Liver (tissue), 9 donors: ENCODE results near the gene YTHDC1. TPM values are rescaled to one million over a fixed set of nuclear protein-coding genes. Genes with fewer than 3 reads are reported as not detected.
A peak's percentile ranks its signal among the peaks of the same experiment; 100 is the strongest.

Experiments
- DNase-seq: peaks from one replicate; pipeline ENCODE4 v3.0.0-alpha.2; 2017; ENCODE audit warnings: low spot score
- H3K27ac ChIP-seq, 2 donors: one replicate each; pipeline ENCODE4 v1.7.0; 2013; ENCODE audit warnings: inconsistent platforms in 2 of 2, low read length in 2 of 2, control low read depth in 1 of 2, low read depth in 1 of 2, mild to moderate bottlenecking in 1 of 2
- H3K27me3 ChIP-seq, 4 donors: one replicate each; pipeline versions ENCODE4 v1.6.1 to v1.7.0; 2013; ENCODE audit warnings: low read length in 3 of 4, inconsistent platforms in 1 of 4, mild to moderate bottlenecking in 1 of 4, moderate library complexity in 1 of 4; ENCODE audit not compliant: control insufficient read depth in 4 of 4, insufficient read depth in 4 of 4
- H3K36me3 ChIP-seq, 4 donors: one replicate each; pipeline versions ENCODE4 v1.6.1 to v1.7.0; 2013; ENCODE audit warnings: low read length in 3 of 4, mild to moderate bottlenecking in 3 of 4, low read depth in 1 of 4, moderate library complexity in 1 of 4; ENCODE audit not compliant: control insufficient read depth in 4 of 4, insufficient read depth in 3 of 4
- H3K4me1 ChIP-seq, 4 donors: one replicate each; pipeline versions ENCODE4 v1.6.1 to v1.7.0; 2013; ENCODE audit warnings: low read length in 3 of 4, mild to moderate bottlenecking in 3 of 4, moderate library complexity in 1 of 4; ENCODE audit not compliant: control insufficient read depth in 4 of 4, insufficient read depth in 4 of 4
- H3K4me3 ChIP-seq, 3 donors: one replicate each; pipeline versions ENCODE4 v1.6.1 to v1.7.0; 2013; ENCODE audit warnings: low read length in 3 of 3, control low read depth in 1 of 3, low read depth in 1 of 3, mild to moderate bottlenecking in 1 of 3
- H3K9ac ChIP-seq, 2 donors: one replicate each; pipeline ENCODE4 v1.7.0; 2013; ENCODE audit warnings: low read length in 2 of 2, mild to moderate bottlenecking in 2 of 2, moderate library complexity in 2 of 2, control low read depth in 1 of 2, low read depth in 1 of 2
- H3K9me3 ChIP-seq, 4 donors: one replicate each; pipeline versions ENCODE4 v1.6.1 to v1.7.0; 2013; ENCODE audit warnings: low read length in 3 of 4; ENCODE audit not compliant: control insufficient read depth in 4 of 4
- ATF3 ChIP-seq: IDR thresholded peaks from 2 replicates; pipeline ENCODE4 v1.6.1; 2016; ENCODE audit warnings: antibody characterized with exemption
- EGR1 ChIP-seq, 2 donors: IDR thresholded peaks; 2 replicates each; pipeline ENCODE4 v1.6.1; 2016 to 2018; ENCODE audit warnings: antibody characterized with exemption in 2 of 2, low read depth in 2 of 2
- FOXA1 ChIP-seq: IDR thresholded peaks from 2 replicates; pipeline ENCODE4 v1.6.1; 2016; ENCODE audit warnings: antibody characterized with exemption
- FOXA2 ChIP-seq: IDR thresholded peaks from 2 replicates; pipeline ENCODE4 v1.6.1; 2016; ENCODE audit warnings: antibody characterized with exemption
- GABPA ChIP-seq, 2 donors: IDR thresholded peaks in 1 of 2; conservative IDR thresholded peaks in 1 of 2; 2 replicates each; pipeline ENCODE4 v1.6.1; 2016; ENCODE audit warnings: antibody characterized with exemption in 2 of 2, mild to moderate bottlenecking in 1 of 2, moderate library complexity in 1 of 2
- HNF4A ChIP-seq, 2 donors: conservative IDR thresholded peaks; 2 replicates each; pipeline ENCODE4 v1.6.1; 2016; ENCODE audit warnings: antibody characterized with exemption in 2 of 2, mild to moderate bottlenecking in 2 of 2
- HNF4G ChIP-seq: IDR thresholded peaks from 2 replicates; pipeline ENCODE4 v1.6.1; 2016; ENCODE audit warnings: antibody characterized with exemption
- JUND ChIP-seq, 2 donors: IDR thresholded peaks; 2 replicates each; pipeline ENCODE4 v1.6.1; 2016; ENCODE audit warnings: antibody characterized with exemption in 2 of 2
- NR2F2 ChIP-seq: IDR thresholded peaks from 2 replicates; pipeline ENCODE4 v1.6.1; 2016; ENCODE audit warnings: antibody characterized with exemption
- RAD21 ChIP-seq, 2 donors: IDR thresholded peaks; 2 replicates each; pipeline ENCODE4 v1.6.1; 2016; ENCODE audit warnings: antibody characterized with exemption in 2 of 2, mild to moderate bottlenecking in 2 of 2
- RXRA ChIP-seq, 2 donors: IDR thresholded peaks; 2 replicates each; pipeline ENCODE4 v1.6.1; 2017 to 2018; ENCODE audit warnings: antibody characterized with exemption in 2 of 2, mild to moderate bottlenecking in 1 of 2
- SP1 ChIP-seq: IDR thresholded peaks from 2 replicates; pipeline ENCODE4 v1.6.1; 2018; ENCODE audit warnings: antibody characterized with exemption, mild to moderate bottlenecking
- YY1 ChIP-seq: IDR thresholded peaks from 2 replicates; pipeline ENCODE4 v1.6.1; 2016; ENCODE audit warnings: antibody characterized with exemption, mild to moderate bottlenecking
- ZBTB33 ChIP-seq: IDR thresholded peaks from 2 replicates; pipeline ENCODE4 v1.6.1; 2016; ENCODE audit warnings: antibody characterized with exemption
- WGBS: extraction: QIAGEN DNeasy Blood & Tissue Kit; methylation state at CpG from one replicate; pipeline ENCODE4 v1.1.7; 2013; 5-methylcytosine and 5-hydroxymethylcytosine counted together
- polyA plus RNA-seq, 2 donors: library from polyadenylated mRNA; stranded (reverse) in 1 of 2; unstranded in 1 of 2; fragments of 200-250 nt in 1 of 2; fragments of >200 nt in 1 of 2; fragmentation: Nextera tagmentation in 1 of 2; extraction: Ambion mirVana in 1 of 2; gene quantifications; one replicate each; pipeline versions ENCODE4 v1.2.1 to v1.2.3, GENCODE V29; 2013 to 2015
- total RNA-seq, 2 donors: library from RNA; depleted of rRNA; stranded (reverse); fragments of >200 nt; gene quantifications; one replicate each; pipeline ENCODE4 v1.2.3, GENCODE V29; 2014
- TF ChIP-seq, protein P1 (sequence below): IDR thresholded peaks from 2 replicates; pipeline ENCODE4 v1.6.1; 2016; ENCODE audit warnings: antibody characterized with exemption, mild to moderate bottlenecking
- TF ChIP-seq, protein P2 (sequence below): IDR thresholded peaks from 2 replicates; pipeline ENCODE4 v1.6.1; 2016; ENCODE audit warnings: antibody characterized with exemption
- donor health status: healthy.
- donor health status: healthy.
- donor health status: healthy.
- donor health status: healthy.
- donor health status: healthy.

The YTHDC1 gene
- total and polyA plus RNA-seq, 4 donors: 15.5 to 30.3 (median 22.9) TPM

DNA sequence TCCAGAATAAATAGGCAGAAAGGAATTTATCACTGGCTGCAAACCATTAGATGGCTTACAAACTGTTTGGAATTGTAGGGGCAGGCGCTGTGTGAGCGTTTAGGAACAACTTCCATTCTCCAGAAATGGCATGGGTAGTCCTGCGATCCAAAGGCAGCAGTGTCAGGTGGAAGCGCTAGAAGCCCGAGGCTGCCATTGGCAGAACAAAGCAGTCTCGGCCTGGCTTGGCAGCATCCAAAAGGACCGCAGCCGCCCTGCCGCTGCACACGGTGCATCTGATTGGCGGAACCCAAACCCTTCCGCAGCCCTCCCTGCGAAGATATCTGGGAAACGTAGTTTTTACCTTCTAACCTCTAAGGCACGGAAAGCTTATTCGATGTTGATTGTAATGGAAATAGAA, 23.6 kb upstream of the YTHDC1 start:
- peak in 1 of 2 donors; percentile 31 for TF ChIP-seq GABPA (IDR thresholded peaks at IDR 0.05 in 1 of 2, conservative IDR thresholded peaks at IDR 0.05 in 1 of 2)
- no peak for TF ChIP-seq FOXA1
- TF ChIP-seq FOXA2: no peak
- TF ChIP-seq YY1: peak; percentile 67
- TF ChIP-seq RAD21 (IDR thresholded peaks at IDR 0.05): peak in 1 of 2 donors; percentile 37
- no peak for TF ChIP-seq SP1
- TF ChIP-seq NR2F2: no peak
- peak; percentile 53 for DNase-seq
- H3K9me3 ChIP-seq: no peaks in the 10 kb centered on the region
- 22% methylated on average over 16 of the region's 16 CpGs for WGBS
- H3K4me1 ChIP-seq: peaks cover 0 to 9% (median 3%) of the 10 kb centered on the region in 4 donors
- H3K27ac ChIP-seq: no peak overlapping the region
- no peaks in the 10 kb centered on the region for H3K36me3 ChIP-seq
- no peak overlapping the region for H3K4me3 ChIP-seq
- no peak overlapping the region for H3K9ac ChIP-seq
- no peaks in the 10 kb centered on the region for H3K27me3 ChIP-seq

DNA sequence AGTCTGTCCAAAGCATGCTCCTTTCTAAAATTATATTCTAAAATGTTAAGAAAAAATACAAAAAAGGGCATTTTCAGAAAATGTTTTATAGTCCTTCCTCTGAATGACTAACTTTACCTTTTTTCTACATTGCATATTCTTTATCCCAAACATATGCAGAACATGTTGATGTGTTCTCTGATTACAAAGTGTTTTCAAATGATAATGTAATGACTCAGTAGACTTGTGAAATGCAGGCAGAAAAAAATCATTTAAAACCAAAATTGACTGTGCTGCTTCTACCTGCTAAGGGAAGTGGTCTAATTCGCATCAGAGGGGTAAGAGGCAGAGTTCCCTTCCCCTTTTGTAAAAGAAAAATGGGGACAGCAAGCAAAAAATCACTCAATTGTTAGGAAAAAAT, 22.7 kb upstream of the YTHDC1 start:
- no peak overlapping the region for H3K9ac ChIP-seq
- H3K36me3 ChIP-seq: no peaks in the 10 kb centered on the region
- H3K27ac ChIP-seq: no peak overlapping the region
- no peak for DNase-seq
- H3K4me3 ChIP-seq: no peak overlapping the region
- WGBS: 85% methylated on average over 1 of the region's 1 CpG
- no peak for TF ChIP-seq ATF3
- TF ChIP-seq HNF4G: no peak
- TF ChIP-seq GABPA (IDR thresholded peaks at IDR 0.05 in 1 of 2, conservative IDR thresholded peaks at IDR 0.05 in 1 of 2): no peak
- TF ChIP-seq EGR1 (IDR thresholded peaks at IDR 0.05; ENCODE audit: low read depth in 2 of 2): no peak
- H3K27me3 ChIP-seq: no peaks in the 10 kb centered on the region
- H3K9me3 ChIP-seq: no peaks in the 10 kb centered on the region
- peaks cover 0 to 9% (median 3%) of the 10 kb centered on the region in 4 donors for H3K4me1 ChIP-seq

DNA sequence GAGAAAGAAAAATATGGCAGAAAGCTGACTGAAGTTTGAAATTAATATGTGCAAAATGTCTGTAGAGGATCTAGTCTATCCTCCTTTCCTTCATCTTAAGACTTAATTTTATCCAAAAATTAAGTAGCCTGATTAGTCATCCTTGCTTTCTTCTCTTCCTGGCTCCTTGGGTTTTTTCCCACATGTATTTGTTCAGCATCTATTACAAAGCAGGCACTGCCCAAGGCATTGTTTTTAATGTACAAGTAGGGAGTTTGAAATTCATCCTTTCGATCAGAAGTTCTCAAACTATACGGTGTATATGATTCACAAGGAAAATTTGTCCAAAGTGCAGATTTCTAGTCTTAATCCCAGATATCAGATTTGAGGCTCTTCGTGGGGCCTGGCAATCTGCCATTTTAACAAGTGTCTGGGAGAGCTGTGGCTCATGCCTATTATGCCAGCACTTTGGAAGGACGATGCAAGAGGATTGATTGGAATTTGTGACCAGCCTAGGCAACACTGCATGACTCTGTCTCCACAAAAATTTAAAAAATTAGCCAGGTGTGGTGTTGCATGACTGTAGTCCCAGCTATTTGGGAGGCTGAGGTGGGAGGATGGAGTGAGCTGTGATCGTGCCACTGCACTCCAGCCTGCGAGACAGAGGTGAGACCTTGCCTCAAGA, 19.4 kb upstream of the YTHDC1 start:
- WGBS: 79% methylated on average over 6 of the region's 6 CpGs
- Histone ChIP-seq H3K4me1 (peaks cover 0 to 6% (median 1%) of the 10 kb centered on the region in 4 donors), H3K27ac (no peak overlapping the region), H3K9ac (no peak overlapping the region), H3K27me3 (peaks cover 0 to 3% (median 0%) of the 10 kb centered on the region in 4 donors), H3K9me3 (no peaks in the 10 kb centered on the region), H3K36me3 (no peaks in the 10 kb centered on the region), H3K4me3 (no peak overlapping the region)
- TF ChIP-seq ZBTB33 (no peak), YY1 (no peak), RXRA (IDR thresholded peaks at IDR 0.05) (no peak), ATF3 (no peak), HNF4A (conservative IDR thresholded peaks at IDR 0.05) (no peak), FOXA2 (no peak), NR2F2 (no peak), GABPA (IDR thresholded peaks at IDR 0.05 in 1 of 2, conservative IDR thresholded peaks at IDR 0.05 in 1 of 2) (no peak), FOXA1 (no peak), RAD21 (IDR thresholded peaks at IDR 0.05) (no peak), JUND (IDR thresholded peaks at IDR 0.05) (no peak), SP1 (no peak)
- TF ChIP-seq, protein P1, sequence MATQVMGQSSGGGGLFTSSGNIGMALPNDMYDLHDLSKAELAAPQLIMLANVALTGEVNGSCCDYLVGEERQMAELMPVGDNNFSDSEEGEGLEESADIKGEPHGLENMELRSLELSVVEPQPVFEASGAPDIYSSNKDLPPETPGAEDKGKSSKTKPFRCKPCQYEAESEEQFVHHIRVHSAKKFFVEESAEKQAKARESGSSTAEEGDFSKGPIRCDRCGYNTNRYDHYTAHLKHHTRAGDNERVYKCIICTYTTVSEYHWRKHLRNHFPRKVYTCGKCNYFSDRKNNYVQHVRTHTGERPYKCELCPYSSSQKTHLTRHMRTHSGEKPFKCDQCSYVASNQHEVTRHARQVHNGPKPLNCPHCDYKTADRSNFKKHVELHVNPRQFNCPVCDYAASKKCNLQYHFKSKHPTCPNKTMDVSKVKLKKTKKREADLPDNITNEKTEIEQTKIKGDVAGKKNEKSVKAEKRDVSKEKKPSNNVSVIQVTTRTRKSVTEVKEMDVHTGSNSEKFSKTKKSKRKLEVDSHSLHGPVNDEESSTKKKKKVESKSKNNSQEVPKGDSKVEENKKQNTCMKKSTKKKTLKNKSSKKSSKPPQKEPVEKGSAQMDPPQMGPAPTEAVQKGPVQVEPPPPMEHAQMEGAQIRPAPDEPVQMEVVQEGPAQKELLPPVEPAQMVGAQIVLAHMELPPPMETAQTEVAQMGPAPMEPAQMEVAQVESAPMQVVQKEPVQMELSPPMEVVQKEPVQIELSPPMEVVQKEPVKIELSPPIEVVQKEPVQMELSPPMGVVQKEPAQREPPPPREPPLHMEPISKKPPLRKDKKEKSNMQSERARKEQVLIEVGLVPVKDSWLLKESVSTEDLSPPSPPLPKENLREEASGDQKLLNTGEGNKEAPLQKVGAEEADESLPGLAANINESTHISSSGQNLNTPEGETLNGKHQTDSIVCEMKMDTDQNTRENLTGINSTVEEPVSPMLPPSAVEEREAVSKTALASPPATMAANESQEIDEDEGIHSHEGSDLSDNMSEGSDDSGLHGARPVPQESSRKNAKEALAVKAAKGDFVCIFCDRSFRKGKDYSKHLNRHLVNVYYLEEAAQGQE: no peak
- TF ChIP-seq, protein P2, sequence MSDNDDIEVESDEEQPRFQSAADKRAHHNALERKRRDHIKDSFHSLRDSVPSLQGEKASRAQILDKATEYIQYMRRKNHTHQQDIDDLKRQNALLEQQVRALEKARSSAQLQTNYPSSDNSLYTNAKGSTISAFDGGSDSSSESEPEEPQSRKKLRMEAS: no peak
- no peak for DNase-seq
